GM19324 (cell line): ENCODE results near the gene PER1.

Experiments used
- ATAC-seq: cut with Tn5 transposase; IDR thresholded peaks from one replicate; pipeline ENCODE4 v1.9.1; 2021; ENCODE audit warnings: mild to moderate bottlenecking, moderate library complexity; ENCODE audit not compliant: unreplicated experiment, low FRiP score

PER1 gene

DNA sequence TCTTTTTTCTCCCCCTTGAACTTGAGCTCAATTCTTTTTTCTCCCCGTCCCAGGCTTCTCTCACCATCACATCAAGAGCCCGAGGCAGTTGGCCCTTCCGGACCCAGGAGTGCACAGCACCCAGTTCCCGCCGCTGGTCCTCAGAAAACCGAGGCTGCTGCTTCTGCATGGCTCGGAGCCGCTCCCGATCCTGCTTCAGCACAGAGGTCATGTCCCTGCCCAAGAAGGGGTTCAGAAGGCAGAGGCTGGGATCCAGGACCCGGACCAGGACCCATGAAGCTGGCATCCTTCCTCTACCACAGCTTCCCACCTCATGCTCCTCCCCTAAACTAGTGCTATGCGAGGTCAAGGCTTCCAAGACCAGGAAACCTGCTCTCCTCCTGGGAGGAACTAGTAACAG is 10.5 kb downstream of the PER1 start:
- ATAC-seq, result no peak

DNA sequence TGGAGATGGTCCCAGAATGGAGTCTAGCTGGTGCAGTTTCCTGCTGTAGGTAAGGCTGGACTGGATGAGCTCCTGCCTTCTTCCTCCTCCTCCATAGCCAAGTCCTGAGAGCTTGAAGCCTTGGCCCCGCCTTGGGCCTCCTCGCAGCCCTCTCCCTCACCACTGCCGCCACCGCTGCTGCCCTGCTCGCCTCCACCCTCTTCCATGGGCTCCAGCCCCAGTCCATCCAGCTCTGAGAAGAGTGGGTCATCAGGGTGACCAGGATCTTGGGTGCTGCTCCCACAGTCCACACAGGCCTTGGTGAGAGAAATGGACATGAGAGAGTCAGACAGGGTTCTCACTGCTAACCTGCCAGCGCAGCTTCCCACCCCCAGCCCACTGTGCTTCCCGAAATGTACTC is 11.2 kb downstream of the PER1 start:
- ATAC-seq, result no peak

DNA sequence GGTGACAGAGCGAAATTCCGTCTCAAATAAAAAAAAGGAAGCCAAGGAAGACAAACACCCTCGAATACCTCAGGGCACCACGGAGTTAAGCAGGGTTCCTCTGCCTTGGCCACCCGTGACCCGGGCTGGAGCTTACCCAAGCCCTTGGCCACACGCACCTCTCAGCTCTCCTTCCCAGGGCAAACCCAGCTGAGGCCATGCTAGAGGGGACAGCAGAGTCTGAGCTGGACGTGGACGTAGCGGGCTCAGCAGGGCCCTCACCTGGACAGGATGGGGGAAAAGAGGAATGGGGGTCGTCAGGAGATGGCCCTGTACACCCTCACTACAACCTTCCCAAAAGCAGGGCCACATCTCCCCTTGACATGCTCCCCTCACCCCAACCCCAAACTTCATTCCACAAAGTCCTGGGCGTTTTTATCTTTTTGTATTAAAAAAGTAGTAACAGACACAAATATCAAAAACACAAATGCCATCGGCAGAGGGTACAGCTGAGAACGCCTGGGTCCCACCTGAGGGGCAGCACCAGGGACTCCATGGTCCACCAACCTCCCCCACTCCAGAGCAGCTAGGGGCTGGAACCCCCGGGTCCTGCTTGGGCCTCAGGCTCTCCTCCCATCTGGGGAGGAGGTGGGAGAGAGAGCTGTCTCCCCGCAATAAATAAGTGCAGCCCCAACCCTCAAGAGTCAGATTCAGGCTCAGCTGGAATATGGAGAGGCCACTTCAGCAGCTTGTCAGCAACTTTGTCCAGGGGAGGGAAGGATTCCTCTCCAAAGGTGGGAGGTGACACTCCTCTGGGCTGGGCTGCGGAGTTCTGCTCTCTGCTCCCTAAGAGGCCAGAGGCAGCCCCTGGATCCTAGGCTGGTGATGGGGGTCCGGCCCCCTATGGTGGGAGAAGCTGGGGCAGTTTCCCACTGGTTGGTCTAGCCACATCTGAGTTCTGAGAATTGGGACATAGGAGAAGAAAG is 11.9 kb downstream of the PER1 start:
- no peak for ATAC-seq

- ATAC-seq, result peak; percentile 91
These were observed 13.4 kb downstream of the PER1 start for GRCh38 chr17:8138672-8139371.

GRCh38 chr17:8138374-8138671 is 13.9 kb downstream of the PER1 start:
- ATAC-seq, result peak; percentile 1

DNA sequence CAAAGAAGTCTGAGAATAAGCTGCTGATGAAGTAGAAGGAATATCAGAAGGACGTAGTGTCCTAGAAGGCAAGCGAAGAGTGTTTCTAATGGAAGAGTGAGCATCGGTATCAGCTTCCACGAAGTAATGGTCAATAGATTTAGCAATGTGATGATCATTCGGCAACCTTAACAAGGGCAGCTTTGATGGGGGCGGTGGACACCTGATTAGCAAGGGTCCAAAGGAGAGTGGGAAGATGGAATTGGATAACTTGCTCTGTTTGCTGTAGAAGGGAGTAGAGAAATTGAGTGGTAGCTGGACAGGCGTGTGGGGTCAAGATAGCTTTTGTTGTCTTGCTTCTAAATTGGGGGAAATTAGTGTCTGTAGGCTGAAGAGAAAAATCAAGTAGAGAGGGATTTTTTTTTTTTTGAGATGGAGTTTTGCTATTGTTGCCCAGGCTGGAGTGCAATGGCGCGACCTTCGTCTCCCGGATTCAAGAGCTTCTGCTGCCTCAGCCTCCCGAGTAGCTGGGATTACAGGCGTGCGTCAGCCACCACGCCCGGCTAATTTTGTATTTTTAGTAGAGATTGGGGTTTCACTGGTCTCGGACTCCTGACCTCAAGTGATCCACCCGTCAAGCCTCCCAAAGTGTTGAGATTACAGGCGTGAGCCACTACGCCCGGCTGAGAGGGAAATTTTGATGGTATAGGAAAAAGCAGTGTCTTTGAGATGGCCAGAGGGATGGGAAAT is 14.4 kb downstream of the PER1 start:
- ATAC-seq, result no peak

DNA sequence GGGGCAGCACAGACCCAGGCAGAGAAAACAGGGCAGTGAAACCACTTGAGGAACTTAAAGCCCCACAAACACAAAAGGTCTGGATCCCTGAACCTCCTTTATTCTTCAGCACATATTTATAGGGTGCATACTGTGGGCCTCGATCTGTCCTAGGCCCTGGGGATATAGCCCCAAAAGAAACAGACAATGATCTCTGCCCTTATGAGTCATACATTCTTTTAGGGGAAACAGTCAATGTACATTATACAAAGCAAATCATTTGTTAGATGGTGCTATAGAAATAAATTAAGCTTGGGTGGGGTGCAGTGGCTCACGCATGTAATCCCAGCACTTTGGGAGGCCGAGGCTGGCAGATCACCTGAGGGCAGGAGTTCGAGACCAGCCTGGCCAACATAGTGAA is 18.3 kb downstream of the PER1 start:
- no peak for ATAC-seq

GRCh38 chr17:8133399-8133798 is 18.8 kb downstream of the PER1 start:
- no peak for ATAC-seq

GRCh38 chr17:8131844-8132441 is 20.3 kb downstream of the PER1 start:
- no peak for ATAC-seq

GRCh38 chr17:8128125-8128784 is 23.9 kb downstream of the PER1 start:
- ATAC-seq, result no peak

GRCh38 chr17:8126491-8127066 is 25.6 kb downstream of the PER1 start:
- peak; percentile 36 for ATAC-seq

DNA sequence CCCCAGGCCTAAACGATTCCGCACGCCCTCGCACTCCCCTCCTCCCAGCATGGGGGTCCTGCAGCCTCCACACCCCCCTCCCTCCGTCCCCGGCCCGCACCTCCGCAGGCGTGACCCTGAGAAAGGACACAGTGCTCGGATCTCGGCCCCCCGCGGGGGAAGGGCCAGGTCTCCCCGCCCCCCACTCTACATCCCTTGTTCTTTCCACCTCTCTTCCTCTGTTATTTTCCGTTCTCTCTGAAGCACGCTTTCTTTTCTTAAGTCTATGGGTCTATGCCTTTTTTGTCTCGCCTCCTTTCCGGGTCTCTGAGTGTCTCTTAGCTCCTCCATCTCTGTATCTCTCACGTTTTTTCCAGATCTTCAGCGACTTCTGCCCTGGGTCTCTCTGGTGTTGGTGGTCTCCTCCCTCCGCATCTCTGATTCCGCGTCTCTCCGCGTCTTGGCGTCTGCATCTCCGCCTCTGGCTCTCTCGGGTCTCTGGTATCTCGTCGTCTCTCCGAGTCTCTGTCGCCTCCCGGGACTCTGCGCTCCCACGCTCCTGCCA is 26.2 kb downstream of the PER1 start:
- ATAC-seq, result no peak

DNA sequence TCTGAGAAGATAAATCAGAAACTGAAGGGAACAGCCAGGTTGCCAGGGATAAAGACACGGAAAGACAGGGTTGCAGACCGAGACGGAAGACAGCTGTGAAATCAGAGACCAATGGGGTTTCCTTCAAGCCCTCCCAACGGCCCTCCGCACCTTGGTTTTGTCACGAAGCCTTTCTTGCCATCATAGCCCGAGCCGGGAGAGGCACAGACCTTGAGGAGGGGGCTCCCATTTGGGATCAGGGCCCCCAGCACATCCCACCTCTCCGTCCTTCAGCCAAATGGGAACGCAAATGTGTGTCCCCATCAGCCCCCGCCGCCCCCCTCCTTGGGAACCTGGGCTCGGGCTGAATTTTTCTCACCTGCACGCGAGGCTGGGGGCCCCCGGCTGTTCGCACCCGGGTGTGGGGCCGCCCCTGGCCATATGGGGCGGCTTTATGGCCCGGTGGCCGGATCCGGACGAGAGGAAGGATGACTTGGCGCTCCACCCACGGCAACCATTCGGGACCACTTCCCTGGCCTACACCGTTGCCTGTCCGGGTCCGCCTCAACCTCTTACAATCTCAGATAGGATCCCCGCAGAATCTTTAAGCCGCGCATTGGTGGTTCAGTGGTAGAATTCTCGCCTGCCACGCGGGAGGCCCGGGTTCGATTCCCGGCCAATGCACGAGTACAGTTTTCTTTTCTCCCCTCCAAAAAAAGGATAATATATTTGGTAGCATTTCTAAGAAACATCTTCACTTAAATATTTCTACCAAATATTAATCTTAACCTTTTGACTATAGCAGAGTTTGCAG is 26.9 kb downstream of the PER1 start:
- ATAC-seq, result no peak

- ATAC-seq, result no peak
These were observed 27.7 kb downstream of the PER1 start for GRCh38 chr17:8124350-8125153.

DNA sequence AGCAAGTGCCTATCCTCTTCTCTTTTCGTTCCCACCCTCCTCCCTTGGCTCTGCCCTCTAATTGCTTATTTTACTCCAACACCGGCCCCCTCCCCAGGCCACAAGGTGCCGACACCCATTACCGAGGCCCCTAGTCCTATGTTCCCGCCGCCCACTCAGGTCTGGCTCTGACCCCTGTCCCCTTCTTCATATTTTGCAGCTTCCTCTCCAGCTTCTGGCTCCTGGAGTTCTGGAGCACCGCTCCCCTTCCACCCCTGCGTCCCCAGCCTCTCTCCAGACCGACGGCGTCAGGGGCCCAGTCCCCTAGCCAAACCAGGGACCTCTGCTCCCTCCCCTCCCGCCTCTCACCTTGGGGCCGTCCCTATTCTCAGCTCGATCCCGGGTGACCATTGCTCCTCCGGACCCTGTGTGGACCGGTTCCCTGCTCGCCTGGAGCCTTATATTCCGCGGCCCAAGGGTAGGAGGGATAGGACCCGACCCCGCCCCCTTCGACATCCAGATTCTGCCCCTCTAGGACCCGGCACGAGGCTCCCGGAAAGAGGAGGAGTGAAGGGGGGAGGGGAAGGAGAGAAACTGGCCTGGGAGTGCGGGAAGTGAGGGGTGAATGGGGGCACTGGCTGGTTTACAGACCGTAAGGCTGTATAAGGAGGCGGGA is 28.4 kb downstream of the PER1 start, which contains the start of gene HES7:
TSS of gene HES7 (minus strand) at position 412 of the 655 bp plus-strand sequence. CDS start at position 390, 22 bp downstream.
- no peak for ATAC-seq

- ATAC-seq, result no peak
These were observed 29.1 kb downstream of the PER1 start for GRCh38 chr17:8122924-8123694.

GRCh38 chr17:8122422-8122923 is 29.7 kb downstream of the PER1 start:
- ATAC-seq, result no peak
